HG03025 (cell line): ENCODE results near the gene CDK10.

Experiments
- ATAC-seq: cut with Tn5 transposase; IDR thresholded peaks from one replicate; pipeline ENCODE4 v1.9.1; 2021; ENCODE audit warnings: mild to moderate bottlenecking, moderate library complexity; ENCODE audit not compliant: unreplicated experiment, low FRiP score

Gene CDK10

DNA sequence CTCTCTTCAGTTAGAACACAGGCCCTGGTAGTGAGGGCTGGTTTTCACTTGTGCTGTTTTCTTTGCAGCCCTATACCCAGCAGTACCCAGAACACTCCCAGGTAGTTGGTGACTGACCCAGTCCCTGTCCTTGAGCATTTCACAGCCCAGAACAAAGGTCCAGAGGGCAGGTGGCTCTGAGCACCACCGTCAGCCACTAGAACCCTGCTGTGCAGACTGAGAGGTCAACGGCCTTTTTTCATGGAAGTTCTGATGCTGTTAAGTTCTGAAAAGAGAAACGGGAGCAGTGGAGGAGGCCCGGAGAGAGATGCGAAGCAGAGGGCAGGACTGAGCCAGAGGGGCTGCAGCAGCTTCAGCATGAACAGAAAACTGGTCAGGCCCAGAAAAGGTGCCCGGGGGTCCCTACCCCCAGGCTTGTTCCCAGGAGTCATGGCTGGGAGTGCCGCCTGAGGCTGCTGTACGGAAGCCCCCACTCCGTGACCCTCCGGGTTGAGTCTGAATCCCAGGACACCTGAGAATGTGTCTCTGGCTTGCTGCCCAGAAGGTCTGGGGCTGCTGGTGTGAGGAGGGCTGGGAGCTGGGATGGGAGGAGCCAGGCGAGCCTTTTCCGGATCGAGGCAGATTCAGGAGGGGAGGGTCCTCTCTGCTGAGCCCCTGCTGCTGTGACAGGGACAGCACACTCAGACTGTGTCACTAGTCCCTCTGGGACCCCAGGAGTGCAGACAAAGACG lies 43.5 kb downstream of the CDK10 start:
- no peak for ATAC-seq

- ATAC-seq, result no peak
Observed at GRCh38 chr16:89730610-89731234, 44.2 kb downstream of the CDK10 start.

- ATAC-seq, result no peak
Observed at GRCh38 chr16:89732142-89732917, 45.8 kb downstream of the CDK10 start.

DNA sequence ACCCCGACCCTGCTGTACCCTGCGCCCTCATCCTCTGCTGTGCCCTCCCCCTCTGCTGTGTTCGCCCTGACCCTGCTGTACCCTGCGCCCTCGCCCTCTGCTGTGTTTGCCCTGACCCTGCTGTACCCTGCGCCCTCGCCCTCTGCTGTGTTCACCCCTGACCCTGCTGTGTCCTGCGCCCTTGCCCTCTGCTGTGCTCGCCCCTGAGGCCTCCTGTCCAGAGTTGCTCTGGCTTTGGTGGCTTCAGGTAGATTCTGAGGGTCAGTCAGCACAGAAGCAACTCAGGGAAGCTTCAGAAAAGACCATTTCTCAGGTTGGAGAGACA lies 46.4 kb downstream of the CDK10 start:
- ATAC-seq, result no peak

DNA sequence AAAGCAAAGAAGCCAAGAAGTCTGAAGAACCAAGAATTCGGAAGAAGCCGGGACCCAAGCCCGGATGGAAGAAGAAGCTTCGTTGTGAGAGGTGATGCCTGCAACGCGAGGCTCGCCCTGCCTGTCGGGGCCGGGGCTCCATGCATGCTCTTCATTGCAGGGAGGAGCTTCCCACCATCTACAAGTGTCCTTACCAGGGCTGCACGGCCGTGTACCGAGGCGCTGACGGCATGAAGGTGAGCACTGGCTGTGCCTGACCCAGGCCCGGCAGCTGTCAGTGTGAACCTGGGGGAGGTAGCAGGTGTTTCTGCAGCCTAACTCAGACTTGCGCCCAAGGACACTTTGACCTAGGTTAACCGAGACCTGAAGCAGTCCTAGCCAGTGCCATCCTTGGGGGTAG lies 46.8 kb downstream of the CDK10 start:
- no peak for ATAC-seq

DNA sequence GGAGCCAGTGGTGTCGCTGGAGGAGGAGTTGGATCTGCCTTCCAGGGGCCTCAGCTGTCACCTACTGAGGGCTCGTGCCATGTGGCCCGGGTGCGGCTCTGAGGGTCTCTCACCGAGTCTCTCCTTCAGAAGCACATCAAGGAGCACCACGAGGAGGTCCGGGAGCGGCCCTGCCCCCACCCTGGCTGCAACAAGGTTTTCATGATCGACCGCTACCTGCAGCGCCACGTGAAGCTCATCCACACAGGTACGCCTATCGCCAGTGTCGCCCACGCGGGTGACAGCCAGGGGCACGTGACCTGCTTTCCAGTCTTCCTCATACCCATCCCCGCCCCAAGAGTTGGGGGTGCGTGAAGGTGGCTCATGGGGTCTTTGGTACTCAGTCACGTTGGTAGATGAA lies 47.3 kb downstream of the CDK10 start:
- ATAC-seq, result no peak

GRCh38 chr16:89736554-89736953 lies 50.1 kb downstream of the CDK10 start:
- ATAC-seq, result no peak

GRCh38 chr16:89737341-89738071 lies 51.0 kb downstream of the CDK10 start:
- ATAC-seq, result no peak

GRCh38 chr16:89738072-89738377 lies 51.5 kb downstream of the CDK10 start:
- ATAC-seq, result no peak

- ATAC-seq, result no peak
Observed at GRCh38 chr16:89738538-89739317, 52.2 kb downstream of the CDK10 start.

- no peak for ATAC-seq
Observed at GRCh38 chr16:89739383-89739782, 52.9 kb downstream of the CDK10 start.

DNA sequence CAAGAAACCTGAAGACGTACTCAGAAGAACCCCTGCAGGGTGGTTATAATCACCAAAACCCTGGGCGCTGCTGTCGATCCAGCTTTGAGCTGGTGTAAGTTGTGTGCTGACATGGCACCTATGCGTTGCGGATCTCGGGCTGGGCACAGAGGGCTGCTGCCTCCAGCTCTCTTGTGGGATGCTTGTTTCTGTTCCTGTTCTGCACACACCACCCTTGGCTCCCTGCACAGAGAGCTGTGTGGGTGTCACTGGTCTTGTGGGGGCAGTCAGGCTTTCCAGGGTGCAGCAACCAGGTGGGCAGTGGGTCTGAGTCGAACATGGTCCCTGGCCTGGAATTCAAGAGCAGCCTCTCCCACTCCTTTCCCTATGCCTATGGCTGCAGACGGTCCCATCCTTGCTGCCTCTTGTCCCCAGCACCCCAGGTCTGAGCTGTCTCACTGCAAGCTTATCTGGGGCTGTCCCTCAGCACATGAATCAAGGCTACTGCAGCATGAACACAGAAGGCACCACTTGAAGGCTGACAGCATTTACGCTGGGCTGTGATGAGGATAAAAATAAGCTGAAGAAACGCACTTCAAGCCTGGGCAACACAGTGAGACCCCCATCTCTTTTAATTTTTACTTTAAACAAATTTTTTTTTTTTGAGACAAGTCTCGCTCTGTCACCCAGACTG lies 55.0 kb downstream of the CDK10 start:
- no peak for ATAC-seq

GRCh38 chr16:89742948-89743347 lies 56.5 kb downstream of the CDK10 start:
- ATAC-seq, result no peak

GRCh38 chr16:89744813-89745212 lies 58.3 kb downstream of the CDK10 start:
- ATAC-seq, result no peak
